HL-60 (cell line): Measurements from ENCODE around the gene ICOS.

Experiments
- GABPA ChIP-seq: IDR thresholded peaks from 2 replicates; pipeline ENCODE4 v1.6.1; 2012; ENCODE audit warnings: low read depth
- POLR2AphosphoS5 ChIP-seq: IDR thresholded peaks from 2 replicates; pipeline ENCODE4 v1.6.1; 2012; ENCODE audit warnings: low read depth
- REST ChIP-seq: IDR thresholded peaks from 2 replicates; pipeline ENCODE4 v1.6.1; 2012; ENCODE audit warnings: low read depth; ENCODE audit not compliant: insufficient replicate concordance
- SPI1 ChIP-seq: IDR thresholded peaks from 2 replicates; pipeline ENCODE4 v1.6.1; 2012; ENCODE audit warnings: low read depth, mild to moderate bottlenecking, borderline replicate concordance
- TF ChIP-seq, protein P1 (sequence below): IDR thresholded peaks from one replicate; pipeline ENCODE4 v1.5.1; 2011; ENCODE audit warnings: low read length, control low read depth, inconsistent platforms; ENCODE audit not compliant: insufficient read depth

DNA sequence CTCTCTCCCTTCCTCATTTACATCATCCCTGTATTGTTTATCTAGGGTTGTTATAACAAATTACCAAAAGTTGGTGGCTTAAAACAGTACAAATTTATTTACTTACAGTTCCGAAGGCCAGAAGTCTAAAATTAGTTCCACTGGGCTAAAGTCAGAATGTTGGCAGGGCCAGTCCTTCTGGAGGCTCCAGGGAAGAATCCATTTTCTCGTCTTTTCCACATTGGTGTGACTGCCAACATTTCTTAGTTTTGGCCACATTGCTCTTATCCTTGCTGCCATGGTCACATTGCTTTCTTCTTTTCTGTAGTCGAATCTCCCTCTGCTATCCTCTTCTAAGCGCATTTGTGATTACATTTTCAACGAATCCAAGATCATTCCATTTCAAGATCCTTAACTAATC is 34.7 kb downstream of the ICOS start:
- TF ChIP-seq, protein P1, sequence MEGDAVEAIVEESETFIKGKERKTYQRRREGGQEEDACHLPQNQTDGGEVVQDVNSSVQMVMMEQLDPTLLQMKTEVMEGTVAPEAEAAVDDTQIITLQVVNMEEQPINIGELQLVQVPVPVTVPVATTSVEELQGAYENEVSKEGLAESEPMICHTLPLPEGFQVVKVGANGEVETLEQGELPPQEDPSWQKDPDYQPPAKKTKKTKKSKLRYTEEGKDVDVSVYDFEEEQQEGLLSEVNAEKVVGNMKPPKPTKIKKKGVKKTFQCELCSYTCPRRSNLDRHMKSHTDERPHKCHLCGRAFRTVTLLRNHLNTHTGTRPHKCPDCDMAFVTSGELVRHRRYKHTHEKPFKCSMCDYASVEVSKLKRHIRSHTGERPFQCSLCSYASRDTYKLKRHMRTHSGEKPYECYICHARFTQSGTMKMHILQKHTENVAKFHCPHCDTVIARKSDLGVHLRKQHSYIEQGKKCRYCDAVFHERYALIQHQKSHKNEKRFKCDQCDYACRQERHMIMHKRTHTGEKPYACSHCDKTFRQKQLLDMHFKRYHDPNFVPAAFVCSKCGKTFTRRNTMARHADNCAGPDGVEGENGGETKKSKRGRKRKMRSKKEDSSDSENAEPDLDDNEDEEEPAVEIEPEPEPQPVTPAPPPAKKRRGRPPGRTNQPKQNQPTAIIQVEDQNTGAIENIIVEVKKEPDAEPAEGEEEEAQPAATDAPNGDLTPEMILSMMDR: no peak
- TF ChIP-seq REST: no peak
- no peak for TF ChIP-seq GABPA
- TF ChIP-seq POLR2AphosphoS5: no peak
- no peak for TF ChIP-seq SPI1
